CD4-positive, alpha-beta T cell (primary cell): ENCODE measurements around the gene SNCA. TPM values are rescaled to one million over a fixed set of nuclear protein-coding genes. Genes with fewer than 3 reads are reported as not detected.

Experiments used
- ATAC-seq: fragments of 200-7000 bp; cut with Tn5 transposase; one replicate; pipeline ENCODE4 v1.10.0; 2022; ENCODE audit warnings: mild to moderate bottlenecking; ENCODE audit not compliant: poor library complexity
- CTCF ChIA-PET: fragments of 350-600 bp; sonication (Branson Sonifier 250); formaldehyde crosslinking; loops from one replicate; lab custom pipeline; 2021; ENCODE audit warnings: antibody characterized with exemption, inconsistent platforms; lab: Charles Lee
- POLR2A ChIA-PET: fragments of 350-600 bp; sonication (Branson Sonifier 250); formaldehyde crosslinking; loops from one replicate; lab custom pipeline; 2021; ENCODE audit warnings: antibody characterized with exemption, inconsistent platforms; lab: Charles Lee
- DNase-seq, 14 experiments: peaks; one replicate each; pipeline ENCODE4 v3.0.0-alpha.2; 2013 to 2020; ENCODE audit warnings: mixed read lengths in 2 of 14
- H3K27ac ChIP-seq, 2 donors: one replicate each; pipeline versions ENCODE4 v1.5.1 to v1.7.0; 2013; ENCODE audit warnings: low read length in 2 of 2, low read depth in 1 of 2, mild to moderate bottlenecking in 1 of 2
- H3K27me3 ChIP-seq, 2 experiments: 1 replicate in 1 of 2; 2 replicates in 1 of 2; pipeline versions ENCODE4 v1.6.1 to v1.7.0; 2013; ENCODE audit warnings: low read length in 2 of 2, control low read depth in 1 of 2, mild to moderate bottlenecking in 1 of 2, moderate library complexity in 1 of 2; ENCODE audit not compliant: insufficient read depth in 2 of 2, control insufficient read depth in 1 of 2
- H3K36me3 ChIP-seq: one replicate; pipeline ENCODE4 v1.6.1; 2013; ENCODE audit warnings: low read length, control low read depth; ENCODE audit not compliant: insufficient read depth
- H3K4me1 ChIP-seq: one replicate; pipeline ENCODE4 v1.6.1; 2013; ENCODE audit warnings: low read length, control low read depth; ENCODE audit not compliant: insufficient read depth
- H3K4me3 ChIP-seq: one replicate; pipeline ENCODE4 v1.5.1; 2013; ENCODE audit warnings: mild to moderate bottlenecking, low read length, moderate library complexity
- H3K9me3 ChIP-seq, 2 experiments: 1 replicate in 1 of 2; 2 replicates in 1 of 2; pipeline versions ENCODE4 v1.6.1 to v1.7.0; 2013; ENCODE audit warnings: low read length in 2 of 2, mild to moderate bottlenecking in 2 of 2, control low read depth in 1 of 2, moderate library complexity in 1 of 2; ENCODE audit not compliant: control insufficient read depth in 1 of 2, insufficient read depth in 1 of 2
- H3K27ac Mint-ChIP-seq: one replicate; pipeline ENCODE4 v1.8.0; 2020; ENCODE audit warnings: mixed read lengths
- H3K27me3 Mint-ChIP-seq: one replicate; pipeline ENCODE4 v1.8.0; 2021; ENCODE audit warnings: mixed read lengths
- H3K36me3 Mint-ChIP-seq: one replicate; pipeline ENCODE4 v1.8.0; 2021; ENCODE audit warnings: low read depth, mixed read lengths
- H3K4me1 Mint-ChIP-seq: one replicate; pipeline ENCODE4 v1.8.0; 2021; ENCODE audit warnings: low read depth, mixed read lengths
- H3K4me3 Mint-ChIP-seq: one replicate; pipeline ENCODE4 v1.8.0; 2020; ENCODE audit warnings: mild to moderate bottlenecking, mixed read lengths
- H3K9me3 Mint-ChIP-seq: one replicate; pipeline ENCODE4 v1.8.0; 2020; ENCODE audit warnings: mixed read lengths
- intact Hi-C, 2 experiments: fragments of 100-400 bp; cut with DNase I in 1 of 2; cut with micrococcal nuclease in 1 of 2; formaldehyde crosslinking; loops; one replicate each; pipeline versions ENCODE4 v1.15.1 to v1.9.0; 2023 to 2025; cut with DNase I, micrococcal nuclease
- total RNA-seq, 174 experiments: library from RNA in 2 of 174; stranded (reverse) in 2 of 174; gene quantifications; one replicate each; pipeline ENCODE4 v1.2.3 and lab custom pipeline; 2021 to 2026
- TF ChIP-seq, protein P1 (sequence below): fragments of 200-600 bp; IDR thresholded peaks from one replicate; pipeline ENCODE4 v1.8.0; 2022; ENCODE audit warnings: antibody characterized with exemption, mild to moderate bottlenecking

The SNCA gene
- total RNA-seq, 2 experiments from 2014 or later = not detected

DNA sequence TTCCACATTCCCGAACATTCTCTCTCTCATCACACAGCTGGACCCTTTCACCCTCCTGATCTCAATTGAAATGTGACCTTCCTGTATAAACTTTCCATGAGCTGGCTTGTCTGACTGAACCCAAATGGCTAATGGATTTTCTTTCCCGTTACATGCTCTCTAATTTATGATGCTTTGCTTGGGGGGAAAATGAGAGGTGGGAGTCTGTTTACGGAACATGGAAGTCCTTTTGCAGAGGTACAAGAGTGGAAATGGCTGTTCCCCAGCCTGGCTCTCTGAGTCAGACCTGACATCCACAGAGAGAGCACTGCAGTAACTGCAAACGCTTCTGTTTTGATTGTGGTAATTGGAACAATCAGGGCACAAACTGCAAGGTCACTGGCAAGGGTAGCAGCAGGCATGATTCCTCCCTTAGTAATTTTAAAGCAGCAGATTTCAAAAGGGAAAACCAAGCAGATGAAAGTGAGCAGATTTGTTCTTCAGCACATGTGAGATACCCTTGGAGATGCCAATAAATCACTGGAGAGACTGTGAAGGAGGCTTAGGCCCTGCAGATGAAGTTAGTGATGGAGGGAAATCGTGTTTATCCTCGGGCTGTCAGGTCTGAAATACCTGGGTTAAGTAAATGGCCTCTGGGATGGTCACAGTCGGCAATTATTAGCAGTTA is 83.9 kb downstream of the SNCA start:
- ChIA-PET CTCF (interaction anchor here (1.4 kb wide), 1 partner anchor 12 kb away, joined by 3 read pairs; no protein-coding TSS in a partner anchor), POLR2A (no interaction called here)
- H3K27ac Mint-ChIP-seq = no peak overlapping the region

DNA sequence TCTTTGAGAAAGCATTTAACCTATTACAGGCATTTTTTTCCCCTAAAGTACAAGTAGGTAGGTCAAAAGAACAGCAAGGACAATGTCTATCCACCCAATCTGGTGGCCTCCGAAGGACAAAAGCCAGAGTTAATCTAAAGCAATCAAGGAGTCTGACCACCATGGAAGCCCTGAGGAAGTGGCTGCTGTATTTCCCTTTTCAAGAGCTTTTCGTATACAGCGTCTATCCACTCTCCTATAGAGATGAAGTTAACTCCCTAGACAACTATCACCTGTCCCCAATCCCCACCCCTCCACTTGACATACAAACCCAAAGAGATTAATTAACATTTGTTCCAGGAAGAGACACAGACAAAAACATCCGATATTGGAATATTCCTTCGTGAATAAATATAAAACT is 85.5 kb downstream of the SNCA start:
- ChIA-PET CTCF (no interaction called here), POLR2A (no interaction called here)

More for the DNA sequence above, 83.9 kb downstream of the SNCA start:
- H3K4me3 Mint-ChIP-seq = no peak overlapping the region
- H3K27me3 ChIP-seq = no peaks in the 10 kb centered on the region
- no peaks in the 10 kb centered on the region for H3K9me3 ChIP-seq
- DNase-seq (no peak), ATAC-seq (no peak)
- TF ChIP-seq, protein P1, sequence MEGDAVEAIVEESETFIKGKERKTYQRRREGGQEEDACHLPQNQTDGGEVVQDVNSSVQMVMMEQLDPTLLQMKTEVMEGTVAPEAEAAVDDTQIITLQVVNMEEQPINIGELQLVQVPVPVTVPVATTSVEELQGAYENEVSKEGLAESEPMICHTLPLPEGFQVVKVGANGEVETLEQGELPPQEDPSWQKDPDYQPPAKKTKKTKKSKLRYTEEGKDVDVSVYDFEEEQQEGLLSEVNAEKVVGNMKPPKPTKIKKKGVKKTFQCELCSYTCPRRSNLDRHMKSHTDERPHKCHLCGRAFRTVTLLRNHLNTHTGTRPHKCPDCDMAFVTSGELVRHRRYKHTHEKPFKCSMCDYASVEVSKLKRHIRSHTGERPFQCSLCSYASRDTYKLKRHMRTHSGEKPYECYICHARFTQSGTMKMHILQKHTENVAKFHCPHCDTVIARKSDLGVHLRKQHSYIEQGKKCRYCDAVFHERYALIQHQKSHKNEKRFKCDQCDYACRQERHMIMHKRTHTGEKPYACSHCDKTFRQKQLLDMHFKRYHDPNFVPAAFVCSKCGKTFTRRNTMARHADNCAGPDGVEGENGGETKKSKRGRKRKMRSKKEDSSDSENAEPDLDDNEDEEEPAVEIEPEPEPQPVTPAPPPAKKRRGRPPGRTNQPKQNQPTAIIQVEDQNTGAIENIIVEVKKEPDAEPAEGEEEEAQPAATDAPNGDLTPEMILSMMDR = no peak
- H3K4me3 ChIP-seq = no peak overlapping the region
- no peaks in the 10 kb centered on the region for H3K36me3 ChIP-seq
- H3K27me3 Mint-ChIP-seq = no peaks in the 10 kb centered on the region
- H3K36me3 Mint-ChIP-seq = no peaks in the 10 kb centered on the region
- H3K9me3 Mint-ChIP-seq = no peaks in the 10 kb centered on the region
- no peak overlapping the region for H3K27ac ChIP-seq
- no peaks in the 10 kb centered on the region for H3K4me1 Mint-ChIP-seq
- H3K4me1 ChIP-seq = no peaks in the 10 kb centered on the region
- intact Hi-C loops = no loop called here

DNA sequence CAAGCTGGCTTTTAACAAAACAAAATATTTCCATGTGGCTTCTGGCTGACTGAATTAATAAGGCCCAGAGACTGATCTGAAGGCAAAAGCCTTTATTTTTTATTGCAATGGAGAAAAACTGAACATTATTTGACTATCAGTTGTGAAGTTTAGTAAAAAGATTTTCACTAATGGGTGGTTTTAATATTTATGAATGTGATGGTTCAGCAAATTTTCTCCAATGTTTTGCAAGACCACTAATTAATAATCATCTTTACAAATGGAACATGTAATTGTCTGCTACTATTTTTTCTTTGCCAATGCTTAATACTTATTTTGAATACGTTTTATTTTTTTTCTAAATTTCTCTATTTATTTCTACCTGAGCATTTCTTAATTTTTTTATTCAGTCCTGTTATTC is 90.6 kb downstream of the SNCA start:
- H3K27ac Mint-ChIP-seq = no peak overlapping the region
- intact Hi-C loops = no loop called here
- Histone ChIP-seq H3K9me3 (no peaks in the 10 kb centered on the region), H3K27ac (no peak overlapping the region), H3K27me3 (no peaks in the 10 kb centered on the region), H3K4me1 (no peaks in the 10 kb centered on the region), H3K36me3 (no peaks in the 10 kb centered on the region), H3K4me3 (no peak overlapping the region)
- no peaks in the 10 kb centered on the region for H3K4me1 Mint-ChIP-seq
- ChIA-PET CTCF (no interaction called here), POLR2A (no interaction called here)
- no peaks in the 10 kb centered on the region for H3K27me3 Mint-ChIP-seq
- H3K4me3 Mint-ChIP-seq = no peak overlapping the region
- TF ChIP-seq, protein P1 = no peak
- DNase-seq (no peak), ATAC-seq (no peak)
- H3K9me3 Mint-ChIP-seq = no peaks in the 10 kb centered on the region
- no peaks in the 10 kb centered on the region for H3K36me3 Mint-ChIP-seq

More for the DNA sequence above, 85.5 kb downstream of the SNCA start:
- DNase-seq (no peak), ATAC-seq (no peak)
- Histone ChIP-seq H3K27me3 (no peaks in the 10 kb centered on the region), H3K9me3 (no peaks in the 10 kb centered on the region), H3K4me3 (no peak overlapping the region), H3K36me3 (no peaks in the 10 kb centered on the region), H3K27ac (no peak overlapping the region), H3K4me1 (no peaks in the 10 kb centered on the region)
- no peaks in the 10 kb centered on the region for H3K9me3 Mint-ChIP-seq
- intact Hi-C loops = no loop called here
- H3K4me3 Mint-ChIP-seq = no peak overlapping the region
- H3K36me3 Mint-ChIP-seq = no peaks in the 10 kb centered on the region
- no peak overlapping the region for H3K27ac Mint-ChIP-seq
- TF ChIP-seq, protein P1 = no peak
- no peaks in the 10 kb centered on the region for H3K27me3 Mint-ChIP-seq
- H3K4me1 Mint-ChIP-seq = no peaks in the 10 kb centered on the region
